Measurements from ENCODE around the gene MACROD2. TPM values are rescaled to one million over a fixed set of nuclear protein-coding genes. Genes with fewer than 3 reads are reported as not detected.
"Not testable (repeated sequence)": the region's sequence is repeated elsewhere in the genome, so short reads cannot be mapped to it uniquely, and the experiment has no call there.

The MACROD2 gene
- total RNA-seq, 1 experiment from 2014 or later: 3.4 TPM

DNA sequence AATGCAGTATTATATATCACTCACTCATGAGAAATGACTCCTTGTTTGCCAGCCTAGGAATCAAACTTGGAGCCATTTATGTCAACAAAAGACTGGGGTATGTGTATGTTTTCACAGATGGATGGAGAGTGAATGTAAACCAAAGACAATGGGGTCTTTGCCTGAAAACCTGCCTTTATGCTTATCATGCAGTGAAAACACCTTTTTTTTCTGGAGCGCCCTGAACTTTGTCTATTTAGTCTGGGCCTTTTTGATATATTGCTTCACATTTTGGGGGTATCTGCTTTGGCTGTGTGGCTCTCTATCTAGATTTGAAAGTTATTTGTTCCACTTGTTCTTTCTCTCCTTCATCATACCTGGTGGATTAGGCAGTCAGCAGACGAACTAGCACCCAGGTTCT, 1190.6 kb downstream of the MACROD2 start:
- no peak for DNase-seq (ENCODE audit: low read depth)
- in situ Hi-C loops (cut with HindIII; ENCODE audit: low pct_unique_long_range_greater_than_20kb, low sequenced_read_pairs): no loop called here

DNA sequence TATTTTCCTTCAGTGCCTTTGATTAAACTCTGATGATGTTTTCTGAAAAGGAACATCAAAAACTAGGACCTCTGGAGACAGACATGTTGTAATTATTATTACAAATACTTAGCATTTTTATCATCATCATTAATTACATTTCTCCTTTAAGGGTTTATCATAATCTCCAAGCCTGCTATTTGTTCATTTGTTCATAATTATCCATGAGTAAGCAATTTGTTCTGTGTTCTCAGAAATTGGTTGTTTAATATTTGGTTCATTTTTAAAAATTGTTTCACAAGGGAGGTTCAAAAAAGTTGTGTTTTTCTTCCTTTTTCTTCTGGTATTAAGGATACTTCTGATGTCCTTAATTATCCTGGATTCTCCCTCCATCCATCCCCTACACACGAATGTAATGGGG, 1192.3 kb downstream of the MACROD2 start:
- in situ Hi-C loops (cut with HindIII; ENCODE audit: low pct_unique_long_range_greater_than_20kb, low sequenced_read_pairs): no loop called here
- DNase-seq (ENCODE audit: low read depth): no peak

DNA sequence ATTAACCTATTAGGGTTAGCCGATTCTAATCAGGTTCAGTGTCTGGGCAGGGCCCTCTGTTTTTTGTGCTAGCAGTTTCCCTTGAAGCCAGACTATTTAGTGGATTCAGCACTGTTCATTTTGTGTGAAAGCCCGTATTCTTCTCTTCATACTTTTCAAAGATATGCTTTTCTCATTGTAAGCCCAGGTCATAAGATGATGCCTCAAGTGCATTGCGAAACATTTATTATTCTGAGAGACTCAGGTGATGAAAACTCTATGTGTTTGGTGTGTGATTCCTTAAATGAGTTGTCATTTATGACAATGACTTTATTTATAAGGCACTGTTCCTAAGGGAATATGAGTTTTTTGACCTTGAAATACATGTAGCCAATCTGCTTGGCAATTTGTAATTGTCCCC, 1193.1 kb downstream of the MACROD2 start:
- no peak for DNase-seq (ENCODE audit: low read depth)
- in situ Hi-C loops (cut with HindIII; ENCODE audit: low pct_unique_long_range_greater_than_20kb, low sequenced_read_pairs): no loop called here

DNA sequence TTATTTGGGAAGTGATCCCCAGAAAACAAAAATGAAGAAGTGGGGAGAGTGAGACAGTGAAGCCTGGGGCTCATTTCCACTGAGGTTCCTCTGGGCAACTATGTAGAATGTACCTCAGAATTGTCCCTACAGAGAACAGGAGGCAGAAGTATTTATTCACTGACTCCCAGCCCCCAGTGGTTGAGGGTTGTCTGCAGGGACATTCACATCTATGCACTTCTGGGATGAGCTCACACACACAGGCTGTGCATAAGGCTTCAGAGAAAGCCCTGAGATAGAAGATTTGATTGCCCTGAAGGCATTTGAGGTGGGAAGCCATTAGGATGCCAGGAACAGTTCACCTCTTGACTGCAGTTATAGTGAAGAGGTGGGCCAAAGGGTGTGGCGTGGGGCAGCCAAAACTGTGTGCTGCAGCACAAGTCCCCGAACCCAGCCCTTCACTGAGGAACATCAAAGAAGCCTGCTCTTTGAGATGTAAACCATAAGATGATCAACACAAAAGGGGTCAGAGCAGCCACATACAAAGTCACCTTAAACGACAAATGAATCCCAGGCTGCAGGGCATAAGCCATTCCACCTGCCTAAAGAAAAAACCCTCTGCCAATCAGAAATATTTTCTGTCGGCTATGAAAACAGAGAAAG, 1195.9 kb downstream of the MACROD2 start:
- in situ Hi-C loops (cut with HindIII; ENCODE audit: low pct_unique_long_range_greater_than_20kb, low sequenced_read_pairs): no loop called here
- no peak for DNase-seq (ENCODE audit: low read depth)

DNA sequence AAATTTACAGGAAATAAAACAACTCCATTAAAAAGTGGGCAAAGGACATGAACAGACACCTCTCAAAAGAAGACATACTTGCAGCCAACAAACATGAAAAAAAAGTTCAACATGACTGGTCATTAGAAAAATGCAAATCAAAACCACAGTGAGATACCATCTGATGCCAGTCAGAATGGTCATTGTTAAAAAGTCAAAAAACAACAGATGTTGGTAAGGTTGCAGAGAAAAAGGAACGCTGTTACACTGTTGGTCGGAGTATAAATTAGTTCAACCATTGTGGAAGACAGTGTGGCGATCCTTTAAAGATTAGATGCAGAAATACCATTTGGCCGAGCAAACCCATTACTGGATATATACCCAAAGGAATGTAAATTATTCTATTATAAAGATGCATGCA, 1200.1 kb downstream of the MACROD2 start:
- in situ Hi-C loops (cut with HindIII; ENCODE audit: low pct_unique_long_range_greater_than_20kb, low sequenced_read_pairs): no loop called here
- no peak for DNase-seq (ENCODE audit: low read depth)

DNA sequence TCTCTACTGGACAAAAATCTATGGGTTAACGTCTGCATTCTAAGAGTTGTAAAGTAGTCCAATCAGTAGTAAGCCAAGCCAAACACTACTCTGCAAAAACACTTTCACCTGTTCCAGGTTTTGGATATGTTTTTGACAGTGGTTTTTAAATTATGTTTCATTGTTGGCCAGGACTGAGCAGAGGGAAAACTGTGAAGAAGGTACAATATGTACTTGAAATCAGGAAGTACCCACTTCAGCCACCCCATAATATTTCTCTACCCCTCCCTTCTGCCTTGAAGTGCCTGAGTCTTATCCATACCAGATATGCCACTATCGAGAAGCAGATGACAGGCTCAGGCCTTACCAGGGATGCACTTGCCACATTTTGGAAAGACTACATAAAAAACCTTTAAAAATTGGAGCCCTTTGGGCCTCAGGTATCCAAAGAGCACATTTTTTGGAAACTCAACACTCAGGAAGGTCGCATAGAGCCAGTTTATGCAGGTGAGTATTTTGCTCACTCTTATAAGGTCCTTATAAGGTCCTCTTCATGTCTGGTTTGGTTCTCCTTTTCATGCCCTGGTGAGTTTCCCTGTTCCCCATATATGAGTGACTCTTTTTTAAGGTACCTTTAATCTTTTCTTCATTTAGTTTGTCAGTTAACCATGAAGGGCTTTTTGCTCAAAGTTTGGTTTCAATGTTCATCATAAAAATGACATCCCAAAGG, 1201.4 kb downstream of the MACROD2 start:
- no peak for DNase-seq (ENCODE audit: low read depth)
- in situ Hi-C loops (cut with HindIII; ENCODE audit: low pct_unique_long_range_greater_than_20kb, low sequenced_read_pairs): no loop called here

DNA sequence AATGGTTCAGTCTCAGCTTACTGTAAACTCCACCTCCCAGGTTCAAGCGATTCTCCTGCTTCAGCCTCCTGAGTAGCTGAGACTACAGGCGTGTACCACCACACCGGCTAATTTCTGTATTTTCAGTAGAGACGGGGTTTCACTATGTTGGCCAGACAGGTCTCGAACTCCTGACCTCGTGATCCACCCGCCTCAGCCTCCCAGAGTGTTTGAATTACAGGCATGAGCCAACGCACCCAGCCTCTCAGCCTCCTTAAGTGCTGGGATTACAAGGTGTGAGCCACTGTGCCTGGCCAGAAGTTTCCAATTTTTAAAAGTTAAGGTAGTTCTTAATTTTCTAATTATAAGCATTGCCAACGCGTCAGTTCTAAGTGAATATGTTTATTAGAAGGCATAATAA, 1202.7 kb downstream of the MACROD2 start:
- in situ Hi-C loops (cut with HindIII; ENCODE audit: low pct_unique_long_range_greater_than_20kb, low sequenced_read_pairs): not testable (repeated sequence)

DNA sequence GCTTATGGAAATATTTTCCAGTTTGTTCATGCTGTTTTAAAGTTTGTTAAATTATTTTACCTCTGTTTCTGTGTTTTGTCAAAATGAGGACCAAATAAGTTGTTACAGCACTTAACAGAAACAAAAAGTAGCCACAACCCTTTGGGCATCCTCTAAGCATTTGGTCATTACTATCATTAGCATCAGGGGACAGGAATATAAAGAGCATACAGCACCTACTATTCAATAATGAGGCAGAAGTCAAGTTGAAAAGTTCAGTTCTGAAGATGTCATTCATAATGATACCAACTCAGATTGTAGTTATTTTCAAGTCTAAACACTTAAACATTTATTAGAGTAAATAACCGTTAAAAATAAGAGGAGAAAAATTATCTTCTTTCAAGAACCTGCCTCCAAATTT, 1204.4 kb downstream of the MACROD2 start:
- in situ Hi-C loops (cut with HindIII; ENCODE audit: low pct_unique_long_range_greater_than_20kb, low sequenced_read_pairs): no loop called here
- DNase-seq (ENCODE audit: low read depth): no peak

More for the DNA sequence above, 1202.7 kb downstream of the MACROD2 start:
- DNase-seq (ENCODE audit: low read depth): not testable (repeated sequence)

DNA sequence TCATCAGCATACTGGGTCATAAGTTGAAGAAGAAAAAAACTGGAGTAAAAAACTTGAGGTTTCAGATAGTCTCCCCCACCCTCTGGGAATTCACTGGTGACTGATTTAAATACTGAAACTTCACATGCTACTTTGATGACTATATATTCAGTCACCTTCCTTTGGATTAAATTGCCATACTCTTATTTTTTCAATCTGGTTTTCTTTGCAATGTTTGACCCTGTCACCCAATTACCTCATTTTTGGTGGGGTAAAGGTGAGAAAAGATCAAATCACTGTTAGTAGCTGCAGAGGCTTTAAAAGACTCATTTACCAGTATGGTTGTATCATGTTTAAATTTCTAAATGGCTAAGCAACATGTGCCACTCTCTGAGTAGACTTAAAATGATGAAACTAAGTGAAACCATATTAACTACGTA, 1204.8 kb downstream of the MACROD2 start:
- DNase-seq (ENCODE audit: low read depth): no peak
- in situ Hi-C loops (cut with HindIII; ENCODE audit: low pct_unique_long_range_greater_than_20kb, low sequenced_read_pairs): no loop called here

DNA sequence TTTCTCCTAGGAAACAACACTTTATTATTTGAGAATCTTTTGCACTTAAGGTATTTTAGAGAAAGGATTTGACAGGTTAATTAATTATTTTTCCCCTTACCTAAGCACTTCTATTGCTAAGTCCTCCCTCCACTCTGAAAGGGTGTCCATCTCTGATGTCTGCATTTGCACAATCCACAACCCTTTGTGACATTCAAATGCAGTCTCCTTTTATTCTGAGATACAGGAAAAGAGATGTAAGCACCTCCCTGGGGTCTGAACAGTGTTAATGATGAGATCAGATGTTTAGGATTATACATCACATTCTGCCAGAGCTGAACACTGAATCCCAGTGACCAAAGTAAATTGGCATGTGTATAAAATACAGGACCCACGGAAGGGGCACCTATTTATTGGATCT, 1206.3 kb downstream of the MACROD2 start:
- DNase-seq (ENCODE audit: low read depth): no peak
- in situ Hi-C loops (cut with HindIII; ENCODE audit: low pct_unique_long_range_greater_than_20kb, low sequenced_read_pairs): no loop called here

DNA sequence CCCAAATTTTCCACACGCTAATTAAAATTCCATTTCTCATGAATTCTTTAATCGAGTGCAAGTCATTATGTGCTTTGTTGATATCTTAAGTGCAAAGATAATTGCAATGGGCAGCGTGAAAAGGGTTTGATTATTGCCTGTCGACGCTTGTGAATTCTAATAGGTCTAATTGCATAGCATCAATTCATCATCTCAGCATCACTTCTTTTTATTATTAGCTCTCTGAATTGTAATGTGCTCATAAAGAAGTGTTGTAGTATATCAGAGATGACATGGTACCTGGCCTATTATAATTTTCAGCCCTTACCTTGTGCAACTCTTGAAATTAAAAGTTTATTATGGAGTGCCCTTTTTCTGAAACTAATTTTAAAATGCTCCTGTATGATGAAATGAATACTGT, 1208.9 kb downstream of the MACROD2 start:
- no peak for DNase-seq (ENCODE audit: low read depth)
- in situ Hi-C loops (cut with HindIII; ENCODE audit: low pct_unique_long_range_greater_than_20kb, low sequenced_read_pairs): no loop called here

DNA sequence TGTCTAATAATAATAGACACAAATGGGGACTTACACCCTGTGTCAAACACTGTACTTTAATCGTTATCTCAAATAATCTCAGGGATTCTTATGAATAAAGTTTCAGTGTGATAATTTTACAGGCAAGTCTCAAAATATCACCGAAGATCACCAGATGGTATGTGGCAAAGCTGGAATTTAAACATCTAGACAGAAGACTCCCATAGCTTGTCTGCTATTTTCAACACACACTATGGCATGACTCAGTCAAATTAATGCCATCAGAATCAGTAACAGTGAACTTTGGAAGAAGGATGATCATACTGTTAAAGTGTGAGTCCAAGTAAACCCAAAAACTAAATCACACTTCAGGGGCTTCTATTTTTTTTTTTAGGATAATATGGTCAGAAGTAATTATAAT, 1209.7 kb downstream of the MACROD2 start:
- in situ Hi-C loops (cut with HindIII; ENCODE audit: low pct_unique_long_range_greater_than_20kb, low sequenced_read_pairs): no loop called here
- no peak for DNase-seq (ENCODE audit: low read depth)

DNA sequence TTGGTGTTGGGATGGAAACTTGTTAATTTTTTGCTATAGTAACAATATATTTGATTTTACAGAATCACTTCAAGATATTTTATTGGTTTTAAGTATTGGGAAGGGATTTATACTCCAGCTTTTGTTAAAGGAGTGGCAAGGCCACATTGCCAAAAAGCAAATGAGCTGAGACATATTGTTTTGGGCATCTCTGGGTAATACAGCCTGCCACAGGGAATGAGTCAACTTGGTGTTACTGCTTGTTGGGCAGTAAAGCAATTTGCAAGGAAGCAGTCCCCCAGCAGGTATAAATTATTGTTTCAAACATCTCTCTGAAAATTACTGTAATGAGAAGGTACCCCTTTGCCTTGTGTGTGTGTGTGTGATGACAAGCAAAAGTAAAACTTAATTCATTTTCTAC, 1210.4 kb downstream of the MACROD2 start:
- in situ Hi-C loops (cut with HindIII; ENCODE audit: low pct_unique_long_range_greater_than_20kb, low sequenced_read_pairs): no loop called here
- no peak for DNase-seq (ENCODE audit: low read depth)

DNA sequence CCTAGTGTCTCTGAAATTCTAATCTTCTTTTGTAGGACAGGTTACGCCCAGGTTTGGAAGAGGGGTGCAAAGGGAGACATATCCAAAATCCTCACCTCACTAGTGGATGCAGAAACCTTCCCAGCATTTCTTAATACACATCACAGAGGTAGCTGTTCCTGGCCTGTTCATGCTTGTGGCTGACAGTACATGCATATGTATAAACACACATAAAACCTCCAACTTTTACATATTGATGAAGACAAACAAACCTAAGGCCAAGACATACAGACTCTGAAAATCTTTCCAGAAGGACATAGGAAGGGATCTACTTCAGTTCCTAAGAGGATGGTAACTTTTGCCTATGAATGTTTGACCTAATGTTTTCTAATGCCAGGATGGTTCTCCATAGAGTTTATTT, 1214.2 kb downstream of the MACROD2 start:
- no peak for DNase-seq (ENCODE audit: low read depth)
- in situ Hi-C loops (cut with HindIII; ENCODE audit: low pct_unique_long_range_greater_than_20kb, low sequenced_read_pairs): no loop called here

DNA sequence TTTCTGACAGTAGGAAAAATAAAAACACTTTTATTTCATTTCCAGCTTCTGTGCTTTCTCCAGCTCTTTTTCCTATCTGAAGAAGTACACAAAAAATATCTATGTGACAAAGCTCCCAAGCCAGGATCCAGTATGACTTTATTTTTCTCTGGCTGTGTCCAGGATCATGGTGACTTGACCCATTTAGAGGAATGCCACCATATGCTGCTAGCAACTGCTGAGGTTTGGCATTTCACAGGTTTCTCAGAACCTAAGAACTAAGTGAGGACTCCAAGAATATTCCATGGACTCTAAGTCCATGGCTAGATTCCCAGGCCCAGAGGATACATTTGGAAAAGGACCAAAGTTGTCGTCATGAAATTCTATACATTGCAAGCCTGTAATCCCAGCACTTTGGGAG, 1218.7 kb downstream of the MACROD2 start:
- no peak for DNase-seq (ENCODE audit: low read depth)
- in situ Hi-C loops (cut with HindIII; ENCODE audit: low pct_unique_long_range_greater_than_20kb, low sequenced_read_pairs): no loop called here

DNA sequence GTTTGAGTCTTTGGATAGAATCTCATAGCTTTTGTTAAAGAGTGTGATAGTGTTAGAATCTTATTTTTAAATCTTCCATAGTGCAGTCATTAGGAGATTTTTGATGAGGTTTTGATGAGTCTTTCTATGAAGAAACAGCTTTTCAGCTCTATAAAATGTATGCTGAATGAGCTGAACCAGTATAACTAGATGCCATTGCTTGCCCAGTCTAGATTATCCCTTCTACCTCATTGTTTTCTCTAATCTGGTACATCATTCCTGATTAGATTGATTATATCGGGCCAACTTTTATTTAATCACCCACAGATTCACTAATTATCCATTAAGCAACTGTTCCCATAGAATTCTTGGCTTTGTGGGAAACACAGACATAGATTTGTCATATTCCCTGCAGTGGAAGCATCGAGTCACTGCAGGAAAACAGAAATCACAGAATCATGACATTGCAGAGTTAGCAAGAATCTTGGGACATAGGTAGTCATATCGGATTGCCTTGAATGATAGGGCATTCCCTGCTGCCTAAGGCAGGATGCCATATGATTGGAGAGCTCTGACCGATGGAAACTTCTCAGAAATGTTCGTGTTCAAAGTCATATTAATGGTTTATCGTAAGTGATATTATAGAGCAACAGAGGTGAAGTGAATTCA, 1224.8 kb downstream of the MACROD2 start:
- in situ Hi-C loops (cut with HindIII; ENCODE audit: low pct_unique_long_range_greater_than_20kb, low sequenced_read_pairs): no loop called here
- DNase-seq (ENCODE audit: low read depth): no peak

DNA sequence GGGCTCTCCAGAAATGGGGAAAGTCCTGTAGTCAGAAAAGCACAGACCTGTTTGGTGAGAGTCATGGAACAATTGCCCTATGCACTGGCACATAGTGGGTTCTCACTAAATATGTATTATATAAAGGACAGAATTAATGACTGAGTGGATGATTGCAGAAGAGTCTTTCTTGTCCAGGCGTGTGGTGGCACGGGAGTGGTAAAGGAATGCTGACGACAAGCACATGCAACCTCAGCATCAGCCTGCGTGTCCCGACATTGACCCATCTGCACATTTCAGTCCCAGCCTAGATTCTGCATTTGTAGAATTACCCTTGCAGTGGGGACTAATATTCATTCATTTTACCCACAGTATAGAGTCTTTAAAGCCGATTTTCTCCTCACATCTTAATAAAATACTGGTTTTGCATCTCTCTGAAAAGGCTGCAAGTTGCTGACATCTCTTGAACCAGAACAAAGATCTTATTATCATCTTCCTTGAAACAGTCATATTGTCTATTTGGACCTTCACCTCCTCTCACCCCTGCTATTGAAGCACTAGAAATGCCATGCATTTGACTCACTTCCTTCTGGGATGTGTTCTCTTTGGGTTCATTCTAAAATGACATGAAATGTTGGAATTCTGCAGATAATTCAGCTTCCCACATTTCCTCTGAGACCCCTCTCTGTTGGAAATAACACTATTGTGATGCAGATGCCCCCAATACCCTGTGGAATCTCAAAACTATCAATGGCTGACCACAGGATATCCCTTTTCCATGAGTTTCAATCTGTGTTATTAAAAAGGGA, 1225.7 kb downstream of the MACROD2 start:
- in situ Hi-C loops (cut with HindIII; ENCODE audit: low pct_unique_long_range_greater_than_20kb, low sequenced_read_pairs): no loop called here
- DNase-seq (ENCODE audit: low read depth): no peak

DNA sequence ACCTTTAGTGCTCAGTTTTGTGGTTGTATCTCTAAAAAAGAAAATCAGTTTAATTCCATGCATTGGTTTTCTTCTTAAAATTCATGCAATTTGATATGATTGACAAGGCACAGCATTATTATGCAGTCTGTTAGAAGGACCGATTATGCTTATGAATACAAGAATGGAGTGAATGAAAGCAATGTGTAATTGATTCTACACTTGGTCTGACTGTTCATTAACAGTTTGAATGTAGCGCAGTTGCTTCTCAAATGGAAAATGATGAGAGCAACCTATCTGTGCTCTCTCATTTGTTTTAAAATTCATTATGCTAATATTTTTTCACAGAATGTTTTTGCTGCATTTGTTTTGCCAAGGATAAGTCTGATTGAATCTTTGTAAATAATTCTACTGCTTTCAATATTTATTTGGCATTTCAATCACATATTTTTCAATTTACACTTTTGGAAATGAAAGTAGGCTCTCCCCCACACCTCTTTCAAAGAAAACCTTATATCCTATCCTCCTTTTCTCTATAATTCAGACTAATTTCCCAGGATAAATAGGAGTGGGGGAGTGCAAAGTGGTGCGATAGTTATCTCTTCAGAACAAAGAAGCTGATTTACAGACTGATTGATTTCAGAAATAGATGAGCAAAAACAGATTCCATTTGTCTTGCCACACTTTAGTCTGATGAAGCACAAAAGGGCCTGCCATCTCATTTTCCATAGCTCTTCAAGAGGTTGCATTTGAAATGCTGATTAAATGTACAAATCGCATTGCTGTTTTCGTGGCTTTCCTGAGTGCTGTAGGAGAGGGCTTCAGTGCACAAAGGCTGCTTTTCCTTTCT, 1227.4 kb downstream of the MACROD2 start:
- in situ Hi-C loops (cut with HindIII; ENCODE audit: low pct_unique_long_range_greater_than_20kb, low sequenced_read_pairs): no loop called here
- DNase-seq (ENCODE audit: low read depth): no peak
